ENCODE data around the gene REEP1.
"Not testable (repeated sequence)": the region's sequence is repeated elsewhere in the genome, so short reads cannot be mapped to it uniquely, and the experiment has no call there.

Gene REEP1

DNA sequence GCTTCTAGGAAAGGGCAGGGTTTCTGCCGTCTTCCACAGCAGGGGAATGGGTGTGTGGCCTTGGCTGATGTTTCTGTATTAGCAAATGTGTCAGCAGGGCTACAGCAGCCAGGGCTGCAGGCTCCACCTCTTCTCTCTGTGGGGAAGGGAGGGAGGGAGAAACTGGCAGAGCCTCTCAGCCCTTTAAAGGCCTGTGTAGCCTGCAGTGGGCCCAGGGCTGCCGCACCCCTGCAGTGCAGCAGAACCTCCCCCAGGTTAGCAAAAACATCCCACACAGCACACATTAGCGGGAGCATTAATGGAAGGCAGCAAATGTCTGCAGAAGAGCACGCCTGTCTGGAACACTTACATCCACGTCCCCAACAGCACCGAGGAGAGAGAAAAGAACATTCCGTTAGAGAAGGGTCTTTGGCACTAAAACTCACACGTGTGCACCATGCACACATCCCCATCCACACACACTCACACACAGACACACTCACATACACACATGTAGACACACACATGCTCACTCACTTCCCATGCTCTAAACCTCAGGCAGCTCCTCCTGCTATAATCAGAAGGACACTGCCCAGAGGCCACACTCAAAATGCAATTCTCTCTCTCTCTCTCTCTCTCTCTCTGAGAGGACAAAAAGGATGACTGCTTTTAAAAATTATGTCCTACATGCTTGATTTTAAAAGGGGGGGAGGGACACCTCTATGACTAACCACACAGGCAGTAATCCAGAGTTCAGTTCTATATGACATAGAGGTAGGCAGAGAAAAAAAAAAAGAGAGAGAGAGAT, 114.1 kb downstream of the REEP1 start:
- DNase-seq = no peak

DNA sequence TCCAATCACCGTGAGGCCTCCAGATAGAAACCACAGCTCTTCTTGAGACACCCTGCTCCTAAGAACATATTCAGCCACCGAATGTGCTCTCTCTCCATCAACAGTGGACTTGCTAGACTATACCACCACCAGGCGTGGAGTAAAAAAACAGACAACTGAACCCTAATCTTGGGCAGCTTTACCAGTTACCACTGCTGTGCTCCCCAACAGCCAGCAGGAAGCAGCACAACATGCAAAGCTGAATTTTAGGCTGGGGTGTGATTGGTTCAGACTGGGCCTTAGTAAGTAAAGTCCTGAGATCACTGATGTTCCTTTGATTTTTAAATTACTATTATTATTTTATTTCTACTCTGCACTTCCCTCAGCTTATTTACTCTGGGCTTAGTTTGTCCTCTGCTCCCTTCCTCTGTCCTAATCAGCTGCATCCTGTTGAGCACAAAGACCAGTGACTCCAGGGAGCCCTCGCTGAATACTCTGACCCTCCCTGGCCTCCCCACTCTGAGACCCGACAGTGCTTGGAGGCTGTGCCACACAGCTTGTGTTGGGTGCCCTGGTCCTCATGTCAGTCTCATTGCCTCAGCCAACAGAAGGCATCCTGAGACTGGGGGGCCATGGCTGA, 116.3 kb downstream of the REEP1 start:
- DNase-seq = no peak

GRCh38 chr2:86219896-86220295, 117.5 kb downstream of the REEP1 start:
- DNase-seq = no peak

DNA sequence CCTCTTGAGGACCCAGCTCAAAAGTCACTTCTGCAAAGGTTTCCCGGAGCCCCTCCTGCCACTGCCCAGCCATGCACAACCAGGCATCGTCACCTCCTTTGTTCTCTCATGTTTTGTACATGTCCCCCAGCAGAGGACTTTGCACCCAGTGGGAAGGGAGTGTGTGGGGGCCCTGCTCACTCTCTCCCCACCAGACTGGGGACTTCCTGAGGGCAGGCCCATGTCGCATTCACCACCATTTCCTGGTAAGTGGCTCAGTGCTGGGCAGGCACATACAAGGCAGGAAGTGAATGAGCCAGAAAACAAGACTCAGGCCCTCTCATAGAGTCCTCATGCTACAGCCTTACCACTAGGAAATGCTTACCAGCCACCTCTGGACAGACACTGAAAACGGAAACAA, 119.3 kb downstream of the REEP1 start:
- DNase-seq = no peak

- no peak for DNase-seq
Observed at GRCh38 chr2:86216575-86217555, 120.6 kb downstream of the REEP1 start.

- no peak for DNase-seq
Observed at GRCh38 chr2:86214503-86214832, 123.0 kb downstream of the REEP1 start.

GRCh38 chr2:86213699-86214502, 123.5 kb downstream of the REEP1 start:
- DNase-seq = no peak

- DNase-seq = no peak
Observed at GRCh38 chr2:86213056-86213455, 124.4 kb downstream of the REEP1 start.

GRCh38 chr2:86211796-86212188, 125.6 kb downstream of the REEP1 start:
- no peak for DNase-seq

DNA sequence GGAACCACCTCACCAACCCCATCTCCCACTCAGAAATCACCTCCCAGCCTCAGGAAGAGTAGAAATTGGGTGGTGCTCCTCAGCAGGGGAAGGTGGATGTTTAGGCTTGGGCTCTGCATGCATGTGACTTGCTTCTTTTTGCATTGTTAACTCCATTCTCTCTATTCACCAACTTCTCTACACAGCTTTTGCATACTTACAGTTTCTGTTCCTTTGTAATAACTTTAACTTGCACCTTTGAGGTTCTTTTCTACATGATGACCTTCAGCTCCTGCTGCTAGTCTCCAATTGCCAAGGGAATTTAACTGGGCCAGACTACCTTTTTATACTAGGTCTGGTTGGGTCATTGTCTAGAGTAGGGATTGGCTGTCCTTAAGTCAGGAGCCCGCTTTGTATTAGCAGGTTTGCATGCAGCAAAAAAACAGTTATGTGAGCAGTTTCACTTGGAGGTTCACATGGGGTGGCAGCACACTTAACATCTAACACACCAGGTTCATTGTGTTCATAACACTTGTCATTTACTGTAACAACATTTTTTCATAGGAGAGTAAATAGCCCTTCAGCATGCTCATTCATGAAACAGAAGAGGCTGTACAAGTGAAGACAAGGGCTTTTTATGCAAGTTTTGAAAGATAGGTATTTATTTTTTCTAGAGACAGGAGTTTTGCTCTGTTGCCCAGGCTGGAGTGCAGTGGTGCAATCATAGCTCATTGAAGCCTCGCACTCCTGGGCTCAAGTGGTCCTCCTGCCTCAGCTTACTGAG, 126.2 kb downstream of the REEP1 start:
- no peak for DNase-seq

- DNase-seq = no peak
Observed at GRCh38 chr2:86204458-86204857, 133.0 kb downstream of the REEP1 start.

DNA sequence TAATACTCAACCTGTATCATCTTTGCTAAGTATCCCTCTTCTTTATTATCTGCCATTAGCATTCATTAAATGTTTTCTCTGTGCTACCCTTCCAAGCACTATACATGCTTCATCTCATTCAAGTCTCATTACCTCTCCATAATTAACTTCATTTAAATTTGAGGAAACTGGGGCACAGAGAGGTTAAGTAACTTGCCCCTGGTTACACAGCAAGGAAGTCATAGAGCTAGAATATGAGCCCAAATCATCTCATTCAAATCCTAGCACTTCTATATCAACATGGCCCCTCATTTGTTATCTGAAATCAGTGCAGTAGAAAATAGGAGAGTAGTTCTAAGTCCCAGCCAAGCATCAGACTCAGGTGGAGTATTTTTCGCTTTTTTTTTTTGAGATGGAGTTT, 133.8 kb downstream of the REEP1 start:
- DNase-seq = no peak

DNA sequence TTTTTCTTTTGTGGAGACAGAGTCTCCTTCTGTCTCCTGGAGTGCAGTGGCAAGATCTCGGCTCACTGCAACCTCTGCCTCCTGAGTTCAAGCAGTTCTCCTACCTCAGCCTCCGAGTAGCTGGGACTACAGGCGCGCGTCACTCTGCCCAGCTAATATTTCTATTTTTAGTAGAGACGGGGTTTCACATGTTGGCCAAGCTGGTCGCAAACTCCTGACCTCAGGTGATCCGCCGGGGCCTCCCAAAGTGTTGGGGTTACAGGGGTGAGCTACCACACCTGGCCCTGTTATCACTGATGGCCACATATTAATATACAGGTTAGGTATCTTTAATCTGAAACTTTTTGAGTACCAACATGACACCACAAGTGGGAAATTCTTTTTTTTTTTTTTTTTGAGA, 134.7 kb downstream of the REEP1 start:
- DNase-seq = no peak

DNA sequence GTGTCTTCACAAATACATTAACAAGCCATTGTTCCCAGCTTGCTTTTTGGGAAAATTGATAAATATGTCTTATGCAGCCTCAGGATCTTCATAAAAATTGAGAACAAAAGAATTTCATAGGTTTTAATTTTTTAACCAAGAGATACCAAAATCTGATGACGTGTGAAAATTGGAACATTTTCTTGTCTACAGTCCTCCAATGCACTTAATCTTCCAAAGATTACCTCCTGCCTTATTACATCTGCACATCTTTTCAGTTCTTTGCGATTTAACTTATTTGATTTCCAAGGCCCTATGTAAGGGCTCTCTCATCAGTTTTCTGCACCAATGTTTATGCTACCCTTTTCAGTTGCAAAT, 135.1 kb downstream of the REEP1 start:
- no peak for DNase-seq

GRCh38 chr2:86201671-86202335, 135.6 kb downstream of the REEP1 start:
- DNase-seq = no peak

- not testable (repeated sequence) for DNase-seq
Observed at GRCh38 chr2:86200564-86200963, 136.9 kb downstream of the REEP1 start.

GRCh38 chr2:86199834-86200177, 137.6 kb downstream of the REEP1 start:
- DNase-seq = no peak

DNA sequence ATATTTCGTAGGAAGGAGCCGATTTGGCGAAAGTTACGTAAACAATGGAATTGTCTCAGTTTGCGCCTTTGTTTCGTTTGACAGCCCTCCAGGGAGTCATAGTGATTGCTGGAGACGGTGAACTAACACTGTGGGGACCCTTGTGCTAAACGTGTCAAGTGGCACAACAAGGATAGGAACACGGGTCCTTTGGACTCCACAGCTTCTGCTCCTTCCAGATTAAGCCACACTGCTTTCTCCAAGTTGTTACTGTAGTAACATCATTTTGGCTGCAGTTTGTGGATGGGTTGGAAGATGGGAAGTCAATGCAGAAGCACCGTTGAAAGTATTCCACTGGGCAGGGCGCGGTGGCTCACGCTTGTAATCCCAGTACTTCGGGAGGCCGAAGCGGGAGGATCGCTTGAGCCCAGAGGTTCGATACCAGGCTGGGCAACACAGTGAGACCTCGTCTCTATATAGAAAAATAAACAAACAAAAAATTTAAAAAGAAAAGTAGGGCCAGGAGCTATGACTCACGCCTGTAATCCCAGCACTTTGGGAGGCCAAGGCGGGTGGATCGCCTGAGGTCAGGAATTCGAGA, 141.5 kb downstream of the REEP1 start:
- DNase-seq = no peak

- DNase-seq = peak; percentile 77
Observed at GRCh38 chr2:86195055-86195807, 142.2 kb downstream of the REEP1 start, which contains the start of gene IMMT. Gene IMMT, minus strand, starts transcription at chr2:86195462. Its CDS starts 80 bp downstream, at chr2:86195382.

GRCh38 chr2:86194751-86195054, 142.7 kb downstream of the REEP1 start:
- DNase-seq = no peak
